HG02884 (cell line): Measurements from ENCODE around the gene TP53RK.
"Not testable (repeated sequence)": the region's sequence is repeated elsewhere in the genome, so short reads cannot be mapped to it uniquely, and the experiment has no call there.

ENCODE experiments used
- ATAC-seq: cut with Tn5 transposase; IDR thresholded peaks from one replicate; pipeline ENCODE4 v1.9.1; 2021; ENCODE audit warnings: mild to moderate bottlenecking, moderate library complexity; ENCODE audit not compliant: unreplicated experiment

TP53RK gene

DNA sequence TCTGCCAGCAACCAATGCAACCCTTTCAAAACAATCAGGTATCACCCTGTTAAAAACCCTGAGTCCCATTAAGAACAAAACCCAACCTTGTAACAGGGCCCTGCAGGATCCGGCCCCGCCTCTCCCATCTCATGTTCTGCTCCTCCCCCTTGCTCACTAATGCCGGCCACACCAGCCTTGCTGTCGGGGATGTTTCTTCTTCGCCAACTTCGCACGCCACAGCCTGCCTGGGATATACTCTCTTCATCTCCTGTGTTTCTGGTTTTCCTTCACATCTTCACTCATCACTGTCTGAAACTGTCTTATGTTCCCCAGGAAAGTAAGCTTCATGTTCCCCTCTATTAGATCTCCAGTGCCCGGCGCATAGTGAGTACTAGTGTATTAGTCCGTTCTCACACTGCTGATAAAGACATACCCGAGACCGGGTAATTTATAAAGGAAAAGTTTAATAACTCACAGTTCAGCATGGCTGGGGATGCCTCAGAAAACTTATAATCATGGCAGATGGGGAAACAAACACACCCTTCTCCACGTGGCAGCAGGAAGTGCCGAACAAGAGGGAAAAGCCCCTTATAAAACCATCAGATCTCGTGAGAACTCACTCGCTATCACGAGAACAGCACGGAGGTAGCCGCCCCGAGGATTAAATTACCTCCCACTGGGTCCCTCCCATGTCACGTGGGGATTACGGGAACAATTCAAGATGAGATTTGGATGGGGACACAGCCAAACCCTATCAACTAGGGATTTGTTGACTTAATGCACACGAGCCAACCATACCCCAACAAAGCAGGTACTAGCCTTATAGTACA, 5.1 kb downstream of the TP53RK start:
- no peak for ATAC-seq

DNA sequence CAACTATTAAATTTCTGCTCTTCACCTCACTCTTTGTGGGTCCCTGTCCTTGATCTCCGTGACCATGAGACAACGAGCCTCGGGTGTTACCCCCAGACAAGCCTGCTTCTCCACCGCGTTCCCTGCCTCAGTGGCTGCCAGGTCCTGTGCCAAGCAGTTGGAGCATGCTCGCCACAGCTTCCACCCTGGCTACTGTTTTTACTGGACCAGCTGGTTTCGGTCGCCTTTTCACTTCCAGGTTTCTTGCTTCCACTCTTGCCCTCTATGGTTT, 5.6 kb downstream of the TP53RK start:
- ATAC-seq = no peak

DNA sequence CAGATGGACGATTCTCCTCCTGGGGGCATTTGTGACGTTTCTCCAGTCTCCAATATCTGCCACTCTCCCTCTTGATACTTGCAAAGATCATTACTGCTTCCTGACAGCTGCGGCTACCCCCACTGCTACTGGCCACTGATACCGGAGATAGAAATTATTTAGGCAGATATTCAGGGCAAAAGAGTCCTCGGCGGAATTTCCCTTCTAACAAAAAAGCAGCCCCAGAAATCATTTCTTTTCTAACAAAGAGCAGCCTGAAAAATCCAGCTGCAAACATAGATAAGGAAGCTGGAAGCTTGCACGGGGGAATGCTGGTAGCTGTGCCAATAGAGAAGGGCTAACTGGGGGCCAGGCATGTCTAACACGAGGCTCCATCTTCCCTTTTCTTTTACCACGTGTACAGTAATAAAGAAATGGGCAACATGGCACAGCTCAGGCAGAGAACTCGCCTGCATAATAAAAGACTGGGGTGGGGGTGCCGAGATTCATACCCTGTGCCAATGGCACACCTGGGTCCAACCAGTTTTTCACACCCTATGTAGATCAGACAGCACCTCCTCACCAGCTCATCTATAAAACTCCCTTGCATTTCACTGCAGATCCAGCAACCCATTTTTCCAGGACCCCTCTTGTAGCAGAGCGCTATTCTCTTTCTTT, 6.1 kb downstream of the TP53RK start:
- ATAC-seq = no peak

DNA sequence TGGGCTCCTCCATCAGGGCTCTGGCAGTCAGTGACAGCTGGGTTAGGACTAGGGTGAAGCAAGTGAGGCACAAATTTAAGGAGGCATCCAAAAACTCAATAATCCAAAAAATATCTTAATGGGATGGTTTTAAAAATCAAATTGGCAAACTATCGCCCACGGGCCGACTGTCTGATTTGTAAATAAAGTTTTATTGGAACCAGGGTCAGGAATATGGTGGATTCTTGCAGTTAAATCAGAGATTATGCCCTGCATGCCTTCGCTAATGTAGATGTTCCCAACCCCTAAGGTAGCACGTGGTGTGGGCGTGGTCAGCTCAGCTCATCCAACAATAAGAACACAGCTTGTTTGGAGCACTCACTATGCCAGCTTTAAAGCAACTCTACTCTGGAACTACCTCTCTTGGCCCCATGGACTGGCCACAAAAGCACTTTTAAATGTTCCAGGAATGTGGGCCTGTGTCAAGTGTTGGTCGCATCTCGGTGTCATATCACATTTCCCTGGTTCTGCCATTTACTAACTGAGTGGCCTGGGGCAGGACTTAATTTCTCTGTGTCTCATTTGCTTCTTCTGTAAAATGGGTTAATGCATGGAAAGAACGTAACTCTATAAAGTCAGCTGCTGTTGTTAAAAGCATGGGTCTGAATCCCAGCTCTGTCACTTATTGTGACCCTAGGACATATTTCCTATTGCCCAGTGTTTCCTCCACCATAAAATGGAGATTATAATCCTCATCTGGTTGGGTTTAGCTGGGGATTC, 7.0 kb downstream of the TP53RK start:
- no peak for ATAC-seq

DNA sequence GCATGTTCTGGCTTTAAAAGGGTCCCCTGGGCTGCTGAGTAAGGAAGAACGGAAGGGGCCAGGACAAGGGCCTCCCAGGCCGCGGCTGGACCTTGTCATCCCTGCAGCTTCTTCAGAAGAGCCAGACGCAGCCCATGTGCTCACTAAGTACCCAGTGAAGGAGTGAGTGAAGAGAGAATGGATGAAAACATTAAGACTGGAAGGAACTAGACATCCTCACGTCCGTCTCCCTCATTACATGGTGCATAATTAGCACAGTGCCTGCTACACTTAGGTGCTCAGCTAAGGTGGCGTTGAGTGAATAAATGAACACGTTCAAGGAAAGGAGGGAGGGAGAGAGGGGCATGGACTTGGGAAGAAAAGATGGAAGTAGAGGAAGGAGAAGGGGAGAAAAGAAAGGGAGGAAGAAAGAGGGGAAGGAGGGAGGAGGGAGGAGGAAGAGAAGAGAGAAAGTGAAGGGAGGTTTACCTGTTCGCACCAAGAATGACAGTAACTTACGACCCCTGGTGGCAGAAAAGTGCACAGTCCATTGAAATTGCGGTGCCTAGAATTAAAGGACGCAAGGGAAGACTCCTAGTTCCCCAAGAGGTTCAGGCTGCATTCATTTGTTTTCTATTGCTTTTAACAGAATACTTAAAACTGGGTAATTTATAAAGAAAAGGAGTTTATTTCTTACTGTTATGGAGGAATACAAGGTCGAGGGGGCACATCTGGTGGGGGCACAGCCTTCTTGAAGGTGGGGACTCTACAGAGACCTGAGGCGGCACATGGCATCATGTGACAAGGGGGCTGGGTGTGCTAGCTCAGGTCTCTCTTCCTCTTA, 8.0 kb downstream of the TP53RK start:
- ATAC-seq = no peak

DNA sequence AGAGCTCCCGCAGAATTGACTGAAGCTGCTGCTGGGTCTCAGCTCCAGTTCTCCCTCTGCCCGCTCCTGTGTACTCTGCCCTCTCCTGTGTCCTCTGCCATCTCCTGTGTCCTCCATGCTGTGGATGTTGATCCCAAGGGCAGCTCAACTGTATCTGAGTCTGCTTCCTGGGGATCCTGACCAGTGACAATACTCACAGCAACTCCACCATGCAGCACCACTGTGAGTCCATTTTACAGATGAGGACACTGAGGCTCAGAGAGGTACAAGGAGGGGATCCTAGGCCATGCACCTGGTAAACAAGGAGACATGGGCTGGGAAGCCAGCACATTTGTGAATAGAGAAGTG, 8.6 kb downstream of the TP53RK start:
- ATAC-seq = no peak

DNA sequence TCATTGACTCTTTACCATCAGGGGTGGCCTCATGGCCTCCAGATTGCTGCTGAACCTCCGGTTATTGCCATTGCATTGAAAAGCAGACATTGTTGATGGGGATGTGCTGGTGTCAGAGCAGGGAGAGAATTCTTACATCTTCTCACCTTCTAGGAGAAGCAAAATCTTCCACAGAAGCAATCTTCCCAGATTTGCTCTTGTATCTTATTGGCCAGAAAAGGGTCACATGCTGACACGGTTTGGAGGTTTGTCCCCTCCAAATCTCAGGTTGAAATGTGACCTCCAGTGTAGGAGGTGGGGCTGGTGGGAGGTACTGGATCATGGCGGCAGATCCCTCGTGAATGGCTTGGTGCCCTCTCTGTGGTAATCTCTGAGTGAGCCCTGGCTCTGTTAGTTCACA, 10.7 kb downstream of the TP53RK start:
- no peak for ATAC-seq

DNA sequence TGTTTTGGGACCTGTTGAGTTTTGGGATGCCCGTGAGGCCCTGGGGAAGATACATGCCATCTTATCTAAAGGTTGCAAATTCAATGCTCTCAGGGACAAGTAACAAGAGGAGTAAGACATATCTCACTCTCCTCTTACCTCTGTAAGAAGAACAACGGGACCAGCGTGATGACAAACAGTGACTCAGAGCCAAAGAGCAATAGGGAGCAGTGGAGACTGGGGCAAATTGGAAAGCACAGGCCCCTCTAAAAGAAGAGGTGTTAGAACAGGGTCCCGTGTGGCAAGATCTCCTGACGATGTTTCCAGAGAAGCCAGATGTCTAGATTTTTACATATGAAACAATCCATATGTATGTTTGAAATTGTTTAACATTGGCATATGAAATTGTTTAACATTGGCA, 11.6 kb downstream of the TP53RK start:
- no peak for ATAC-seq

DNA sequence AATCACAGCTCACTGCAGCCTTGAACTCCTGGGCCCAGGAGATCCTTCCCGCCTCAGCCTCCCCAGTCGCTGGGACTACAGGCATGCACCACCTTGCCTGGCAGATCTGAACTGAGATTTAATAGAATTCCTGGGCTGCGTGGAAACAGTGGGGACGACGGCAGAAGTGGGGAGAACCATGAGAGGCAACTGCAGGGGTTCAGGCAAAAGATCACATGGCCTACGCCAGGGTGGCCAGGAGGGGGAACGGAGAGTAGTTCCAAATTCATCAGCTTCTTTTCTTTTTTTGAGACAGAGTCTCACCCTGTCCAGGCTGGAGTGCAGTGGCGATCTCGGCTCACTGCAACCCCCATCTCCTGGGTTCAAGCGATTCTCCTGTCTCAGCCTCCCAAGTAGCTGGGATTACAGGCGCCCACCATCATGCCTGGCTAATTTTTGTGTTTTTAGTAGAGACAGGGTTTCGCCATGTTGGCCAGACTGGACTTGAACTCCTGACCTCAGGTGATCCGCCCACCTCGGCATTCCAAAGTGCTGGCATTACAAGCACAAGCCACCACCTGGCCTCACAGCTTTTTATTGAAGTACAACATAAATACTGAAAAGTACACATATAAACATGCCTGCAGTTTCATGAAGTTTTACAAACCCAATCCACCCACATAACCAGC, 12.5 kb downstream of the TP53RK start:
- not testable (repeated sequence) for ATAC-seq

DNA sequence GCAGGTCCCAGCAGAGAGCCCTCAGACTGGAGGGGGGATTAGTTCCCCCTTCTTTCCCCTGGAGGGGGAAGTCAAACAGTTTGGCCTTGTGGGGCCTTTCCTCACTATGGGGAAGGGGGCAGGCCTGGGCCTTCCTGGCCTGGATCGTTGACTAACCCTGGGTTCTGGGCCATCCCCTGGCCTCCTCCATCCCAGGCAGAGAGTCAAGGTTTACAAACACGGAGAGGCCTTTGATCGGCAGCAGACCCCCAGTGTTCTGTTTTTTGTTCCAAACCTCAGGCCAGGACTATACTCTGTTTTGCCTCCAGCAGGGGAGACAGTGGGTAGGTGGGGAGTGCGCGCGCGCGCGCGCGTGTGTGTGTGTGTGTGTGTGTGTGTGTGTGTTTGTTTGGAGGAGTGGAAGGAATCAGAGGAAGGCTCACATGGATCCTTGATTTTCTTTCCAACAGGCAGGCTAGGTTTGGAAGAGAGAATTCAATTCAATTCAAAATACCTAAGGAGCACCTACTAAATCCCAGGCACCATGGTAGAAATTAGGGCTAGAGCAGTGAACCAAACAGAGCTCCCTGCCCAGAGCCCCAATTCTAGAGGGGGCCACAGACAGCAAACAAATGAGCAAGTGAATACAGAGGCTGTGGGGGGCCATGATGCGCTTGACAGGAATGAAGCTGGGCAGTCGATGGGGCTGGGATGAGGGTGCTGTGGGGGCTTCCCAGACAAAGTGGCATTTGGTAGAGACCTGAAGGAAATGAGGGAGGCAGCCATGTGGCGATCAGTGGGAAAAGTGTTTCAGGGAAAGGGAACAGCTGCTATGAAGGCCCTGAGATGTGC, 14.8 kb downstream of the TP53RK start:
- no peak for ATAC-seq

DNA sequence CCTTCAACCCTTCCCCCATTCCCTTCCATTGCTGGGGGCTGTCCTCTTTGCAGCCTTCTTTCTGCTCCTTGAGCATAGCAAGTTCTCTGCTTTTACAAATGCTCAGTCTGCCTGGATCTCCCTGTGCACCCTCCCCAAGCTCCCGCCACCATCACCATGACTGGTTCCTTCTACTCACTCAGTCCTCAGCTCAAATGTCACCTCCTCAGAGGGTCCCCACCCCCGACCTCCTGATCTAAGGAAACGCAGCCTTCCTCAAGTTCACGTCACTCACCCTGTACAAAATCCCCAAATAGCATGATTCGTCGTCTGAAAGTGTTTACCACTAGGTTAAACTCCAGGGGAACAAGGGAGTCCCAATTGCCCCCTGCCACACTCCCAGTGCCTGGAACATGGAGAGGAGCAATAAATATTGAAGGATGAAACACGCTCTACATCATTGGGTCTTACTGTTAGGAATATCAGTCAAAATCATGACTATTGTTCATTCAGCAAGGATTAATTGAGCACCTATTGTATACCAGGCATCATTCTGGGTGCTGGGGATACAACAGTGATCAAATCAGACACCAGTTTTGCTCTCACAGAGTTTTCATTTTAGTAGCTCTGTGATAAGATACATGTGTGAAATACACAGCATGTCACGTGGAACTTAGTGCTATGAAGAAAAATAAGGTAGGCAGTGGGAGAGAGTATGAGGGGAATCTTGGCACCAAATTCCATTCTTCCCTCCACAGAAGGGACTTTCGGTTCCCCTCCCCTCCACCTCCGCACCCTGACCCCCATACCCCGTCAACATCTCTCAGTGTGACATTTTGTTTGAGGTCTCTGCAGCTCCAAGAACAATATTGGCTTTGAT, 15.6 kb downstream of the TP53RK start:
- no peak for ATAC-seq

DNA sequence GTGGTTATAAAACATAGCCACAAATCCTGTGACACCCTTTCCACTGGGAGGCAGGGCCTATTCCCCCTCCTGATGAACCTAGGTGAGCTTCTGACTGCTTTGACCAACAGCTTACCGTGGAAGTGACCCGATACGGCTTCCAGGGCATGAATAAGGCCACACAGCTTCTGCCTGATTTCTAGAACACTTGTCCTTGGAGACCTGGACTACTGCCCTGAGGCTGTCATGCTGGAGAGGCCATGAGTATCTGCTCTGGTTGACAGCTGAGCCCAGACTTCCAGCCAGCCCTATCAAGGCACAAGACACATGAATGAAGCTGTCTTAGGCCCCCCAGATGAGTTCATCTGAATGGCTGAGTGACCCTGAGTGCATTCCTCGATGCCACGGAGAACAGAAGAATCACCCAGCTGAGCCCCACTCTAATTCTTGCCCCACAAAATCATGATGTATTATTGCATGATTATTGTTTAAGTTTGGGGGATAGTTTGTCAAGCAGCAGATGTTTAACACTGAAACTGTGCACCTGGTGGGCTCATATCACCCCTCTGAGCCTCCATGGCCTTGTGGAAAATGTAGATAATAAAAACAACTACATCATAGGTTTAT, 16.6 kb downstream of the TP53RK start:
- ATAC-seq = no peak

DNA sequence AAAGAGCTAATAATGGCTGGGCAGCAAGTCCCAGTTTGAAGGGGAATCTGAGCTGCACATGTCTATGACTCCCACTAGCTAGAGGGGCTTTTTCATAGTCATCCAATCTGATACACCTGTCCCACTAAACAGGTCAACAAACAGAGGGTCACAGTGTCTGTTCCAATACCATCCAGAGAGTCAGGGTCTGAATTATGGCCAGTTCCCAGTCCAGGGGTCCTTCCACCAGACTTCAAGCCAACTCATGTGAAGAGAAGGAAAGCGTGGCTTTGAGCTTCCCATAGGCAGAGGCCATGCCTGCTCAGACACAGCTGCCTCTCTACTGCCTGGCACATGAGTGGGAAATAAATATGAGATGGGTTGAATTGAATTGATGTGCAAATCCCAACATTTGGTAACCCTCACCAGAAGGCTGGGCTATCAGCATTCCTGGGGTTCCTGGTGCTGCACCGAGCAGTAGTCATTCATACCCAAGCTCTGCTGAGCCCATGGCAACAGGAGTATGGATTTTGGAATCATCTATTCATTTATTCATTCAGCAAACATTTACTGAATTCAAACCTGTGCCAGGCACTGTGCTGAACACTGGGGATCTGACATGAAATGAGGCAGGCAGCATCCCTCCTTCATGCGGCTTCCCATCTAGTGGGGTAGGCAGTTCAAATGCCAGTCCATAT, 17.2 kb downstream of the TP53RK start:
- no peak for ATAC-seq

DNA sequence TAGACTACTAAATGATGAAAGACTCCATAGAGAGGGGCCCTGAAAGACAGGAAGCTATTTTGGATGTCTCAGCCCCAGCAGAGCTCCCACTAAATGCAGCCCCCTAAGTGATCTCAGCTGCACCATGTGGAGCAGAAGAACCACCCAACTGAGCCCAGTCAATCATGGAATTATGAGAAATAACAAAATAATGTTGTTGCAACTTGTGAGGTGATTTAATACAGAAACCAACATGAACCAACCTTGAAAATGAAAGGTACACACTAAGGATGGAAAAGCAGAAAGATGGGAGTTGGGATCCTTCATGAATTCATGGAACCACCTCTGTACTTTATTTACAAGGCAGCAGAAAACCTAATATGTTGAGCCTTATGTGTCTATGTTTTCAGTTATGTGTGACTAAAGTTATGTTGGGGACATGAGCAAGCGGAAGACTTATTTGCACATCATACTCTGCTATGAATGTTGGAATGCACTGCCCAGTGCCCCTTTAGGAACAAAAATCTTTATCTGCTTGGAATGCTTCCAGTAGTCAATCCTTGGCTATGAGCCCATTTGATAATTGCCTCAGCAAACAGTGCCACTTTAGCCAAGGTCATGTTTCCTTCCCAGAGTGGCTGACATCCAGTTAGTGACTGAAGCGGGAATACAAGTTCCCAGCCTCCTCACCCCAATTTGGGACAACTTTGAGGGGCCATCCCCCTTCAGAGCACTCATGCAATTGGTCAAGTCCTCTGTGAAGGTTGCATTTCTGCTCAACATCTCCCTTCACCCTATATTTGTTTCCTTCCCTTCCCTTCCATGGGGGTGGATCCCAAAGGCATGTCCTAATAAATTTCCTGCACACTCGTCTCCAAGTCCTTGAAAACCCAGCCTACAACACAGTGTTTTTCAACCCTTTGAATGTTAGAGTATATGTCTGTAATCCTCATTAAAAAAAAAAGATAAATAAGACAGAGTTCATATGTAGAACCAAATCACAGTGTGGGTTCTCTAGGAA, 18.4 kb downstream of the TP53RK start:
- no peak for ATAC-seq

DNA sequence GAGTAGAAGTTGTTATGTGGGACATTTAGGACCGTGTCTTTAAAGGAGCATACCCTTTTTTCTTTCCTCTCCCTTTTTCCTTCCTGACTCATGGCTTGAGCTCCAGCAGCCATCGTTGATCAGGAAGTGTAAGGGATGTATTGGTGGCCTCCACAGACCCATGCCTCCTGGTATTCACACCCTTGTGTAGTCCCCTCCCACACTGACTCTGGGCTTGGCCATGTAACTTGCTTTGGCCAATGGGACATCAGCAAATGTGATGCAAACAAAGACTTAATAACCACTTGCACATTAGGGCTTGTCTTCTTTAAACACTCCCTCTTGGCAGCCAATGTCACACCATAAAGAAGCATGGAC, 19.0 kb downstream of the TP53RK start:
- no peak for ATAC-seq

DNA sequence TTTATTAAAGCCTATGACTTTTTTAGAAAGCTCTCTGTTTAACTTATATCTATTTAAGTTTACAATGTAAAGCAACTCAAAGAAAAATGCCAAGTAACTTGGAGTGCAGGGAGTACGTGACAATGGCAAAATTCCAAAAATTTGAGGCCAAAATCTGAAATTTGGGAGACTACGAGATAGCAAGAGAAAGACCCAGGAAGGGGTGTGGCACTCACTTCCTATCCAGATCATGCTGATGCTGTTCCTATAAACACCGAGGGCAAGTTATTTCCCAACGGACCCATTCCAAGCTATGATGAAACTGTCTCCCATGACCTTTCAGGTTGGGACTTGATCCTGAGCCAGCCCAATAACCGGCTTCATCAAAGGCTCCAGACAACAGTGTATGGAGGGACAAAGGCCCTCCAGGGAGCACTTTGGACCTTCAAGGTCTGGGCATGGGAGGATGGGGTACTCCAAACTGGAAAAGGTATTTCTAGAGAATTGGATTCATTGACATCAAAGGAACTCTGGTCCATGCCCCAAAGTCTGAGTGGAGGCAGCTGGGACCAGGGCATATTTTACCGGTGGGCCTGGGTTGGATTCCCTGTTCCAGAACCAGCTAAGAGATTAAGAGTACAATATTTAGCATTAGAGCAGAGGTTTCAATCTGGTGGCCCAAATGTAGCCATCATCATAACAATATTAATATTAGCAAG, 22.3 kb downstream of the TP53RK start:
- no peak for ATAC-seq
